Epithelial cell of esophagus (primary cell): Measurements from ENCODE around the gene NR1D1.

Experiments
- DNase-seq: peaks from one replicate; pipeline ENCODE4 v3.0.0; 2010; ENCODE audit warnings: low read depth
- H3K4me3 ChIP-seq: 2 replicates; pipeline ENCODE4 v1.5.1; 2011; ENCODE audit warnings: mild to moderate bottlenecking, low read length, control low read depth
- CTCF ChIP-seq: IDR thresholded peaks from 2 replicates; pipeline ENCODE4 v1.5.1; 2011; ENCODE audit warnings: low read depth, mild to moderate bottlenecking, low read length, control low read depth, inconsistent platforms; ENCODE audit not compliant: insufficient read depth; ENCODE audit errors: missing control alignments

Gene NR1D1

GRCh38 chr17:40074871-40075200, 25.6 kb downstream of the NR1D1 start:
- DNase-seq, result no peak
- no peak overlapping the region for H3K4me3 ChIP-seq
- TF ChIP-seq CTCF, result no peak

GRCh38 chr17:40074175-40074512, 26.2 kb downstream of the NR1D1 start:
- no peak overlapping the region for H3K4me3 ChIP-seq
- TF ChIP-seq CTCF, result no peak
- no peak for DNase-seq

GRCh38 chr17:40073454-40074174, 26.8 kb downstream of the NR1D1 start:
- DNase-seq, result no peak
- H3K4me3 ChIP-seq, result no peak overlapping the region
- TF ChIP-seq CTCF, result no peak

- DNase-seq, result no peak
- no peak for TF ChIP-seq CTCF
- H3K4me3 ChIP-seq, result no peak overlapping the region
These were observed 27.5 kb downstream of the NR1D1 start for GRCh38 chr17:40072735-40073346.

- no peak for DNase-seq
- no peak overlapping the region for H3K4me3 ChIP-seq
- TF ChIP-seq CTCF, result no peak
These were observed 28.2 kb downstream of the NR1D1 start for GRCh38 chr17:40072040-40072734.

GRCh38 chr17:40071313-40072039, 28.9 kb downstream of the NR1D1 start:
- no peak for DNase-seq
- no peak for TF ChIP-seq CTCF
- H3K4me3 ChIP-seq, result no peak overlapping the region
